ENCODE data around the gene ANKMY2.
"Not testable (repeated sequence)": the region's sequence is repeated elsewhere in the genome, so short reads cannot be mapped to it uniquely, and the experiment has no call there.

The ANKMY2 gene

DNA sequence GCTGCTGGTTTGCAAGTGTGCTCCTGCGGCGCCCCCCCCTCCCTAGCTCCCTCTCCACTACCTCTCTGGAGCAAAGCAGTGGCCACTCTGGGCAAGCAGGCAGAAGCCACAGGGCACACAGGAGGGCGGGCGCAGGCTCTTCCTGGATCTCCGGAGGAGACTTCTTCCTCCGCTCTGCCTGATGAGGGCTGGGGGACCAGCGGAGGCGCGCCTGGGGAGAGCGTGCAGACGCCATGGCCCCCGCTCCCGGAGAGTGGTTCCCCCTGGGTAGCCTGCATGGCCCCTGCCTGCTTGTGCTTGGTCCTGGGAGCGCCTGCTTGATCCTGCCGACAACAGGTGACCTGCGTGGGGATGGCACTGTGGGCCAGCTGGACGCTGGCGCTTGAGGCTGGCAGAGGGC is 29.0 kb downstream of the ANKMY2 start:
- no peak for DNase-seq

DNA sequence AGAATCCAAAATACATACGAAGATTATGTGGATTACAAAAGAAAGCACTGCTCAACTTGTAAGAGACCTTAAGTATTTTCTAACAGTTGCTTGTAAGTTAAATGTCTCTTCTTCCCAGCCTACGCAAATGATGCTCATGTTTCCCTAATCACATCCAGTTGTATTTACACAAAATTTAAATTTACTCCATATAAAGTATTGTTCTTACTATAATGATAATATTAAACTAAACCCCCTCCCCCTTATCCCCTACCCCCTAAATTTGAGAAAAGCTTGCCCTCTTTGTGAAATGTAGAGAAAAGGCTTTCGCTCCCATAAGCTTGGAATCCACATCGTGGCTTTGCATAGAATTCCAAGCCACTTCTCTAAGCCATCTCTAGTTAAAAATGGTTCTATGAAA is 29.4 kb downstream of the ANKMY2 start:
- DNase-seq: no peak

DNA sequence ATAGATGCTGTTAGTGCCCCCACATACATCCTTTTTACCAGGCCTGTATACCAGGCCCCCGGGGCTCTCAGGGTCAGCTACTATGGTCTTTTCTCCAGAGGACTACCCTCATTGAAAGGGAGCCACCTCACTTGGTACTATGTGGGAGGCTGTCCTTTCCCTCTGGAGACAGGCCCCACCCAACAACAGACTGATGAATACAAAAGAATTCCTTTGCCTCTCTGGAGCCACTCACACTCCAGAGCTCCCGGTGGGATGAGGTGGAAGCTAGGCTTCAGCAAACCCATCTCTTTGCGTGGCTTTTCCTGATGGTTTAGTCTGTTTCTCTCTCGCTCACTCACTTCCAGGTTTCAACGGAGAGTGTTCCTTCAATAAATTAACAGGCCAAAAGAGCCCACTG is 30.3 kb downstream of the ANKMY2 start:
- DNase-seq: no peak

DNA sequence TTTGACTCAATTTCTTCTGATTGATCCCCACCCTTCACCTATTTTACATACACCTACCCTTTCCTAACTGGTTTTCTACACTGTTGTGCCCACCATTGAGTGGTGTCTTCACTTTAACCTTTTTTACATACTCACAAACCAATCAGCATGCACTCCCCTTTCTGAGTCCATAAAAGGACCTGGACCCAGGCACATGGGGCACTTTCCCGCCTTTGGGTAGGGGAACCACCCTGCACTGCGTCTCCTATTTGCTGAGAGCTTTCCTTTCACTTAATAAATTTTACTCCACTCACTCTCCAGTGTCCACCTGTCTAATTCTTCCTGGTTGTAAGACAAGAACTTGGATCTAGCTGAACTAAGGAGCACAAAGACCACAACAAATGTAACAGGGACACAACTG is 33.8 kb downstream of the ANKMY2 start:
- no peak for DNase-seq

DNA sequence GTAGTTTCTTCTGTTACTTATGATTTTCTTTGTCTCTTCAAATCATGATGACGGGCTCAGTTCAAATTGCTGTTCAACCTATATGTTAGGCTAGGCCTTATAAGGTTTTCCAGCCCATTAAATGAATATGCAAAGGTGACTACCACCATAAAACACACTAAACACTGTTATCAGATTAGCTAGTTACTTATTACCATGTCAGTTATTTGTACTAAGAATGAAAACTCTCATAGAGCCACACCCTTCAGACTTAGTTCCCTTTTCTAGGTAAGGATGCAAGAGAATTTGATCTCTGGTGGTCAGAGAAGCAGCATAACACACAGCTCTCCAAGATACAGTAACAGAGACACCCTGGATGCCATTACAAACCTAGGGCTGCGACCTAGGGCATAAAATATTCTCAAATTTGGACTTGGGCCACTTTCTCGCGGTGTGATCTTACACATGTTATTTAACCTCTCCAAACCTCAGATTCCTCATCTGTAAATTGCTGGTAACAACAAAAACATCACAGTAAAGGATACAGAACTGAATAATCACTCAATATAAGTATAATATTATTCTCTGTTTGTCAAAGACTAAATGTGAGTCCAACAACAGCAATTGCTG is 35.6 kb downstream of the ANKMY2 start:
- DNase-seq: no peak

DNA sequence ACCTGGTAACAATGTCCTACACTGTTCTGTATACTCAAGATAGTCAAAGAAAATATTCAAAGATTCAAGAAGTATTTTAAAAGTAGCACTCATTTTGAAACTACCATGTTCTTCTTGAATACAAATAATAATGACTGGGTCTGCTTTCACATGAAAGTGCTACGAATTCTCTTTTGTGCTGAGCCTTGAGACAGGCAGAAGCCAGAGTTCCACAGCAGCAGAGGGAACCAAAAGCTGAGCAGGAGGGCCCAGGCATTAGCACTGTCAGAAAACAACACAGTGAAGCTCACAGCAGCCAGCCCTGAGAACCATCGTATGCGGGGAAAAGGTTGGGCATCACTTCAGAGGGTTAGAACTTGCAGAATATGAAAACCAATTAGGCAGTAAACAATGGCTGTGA is 38.9 kb downstream of the ANKMY2 start:
- no peak for DNase-seq

DNA sequence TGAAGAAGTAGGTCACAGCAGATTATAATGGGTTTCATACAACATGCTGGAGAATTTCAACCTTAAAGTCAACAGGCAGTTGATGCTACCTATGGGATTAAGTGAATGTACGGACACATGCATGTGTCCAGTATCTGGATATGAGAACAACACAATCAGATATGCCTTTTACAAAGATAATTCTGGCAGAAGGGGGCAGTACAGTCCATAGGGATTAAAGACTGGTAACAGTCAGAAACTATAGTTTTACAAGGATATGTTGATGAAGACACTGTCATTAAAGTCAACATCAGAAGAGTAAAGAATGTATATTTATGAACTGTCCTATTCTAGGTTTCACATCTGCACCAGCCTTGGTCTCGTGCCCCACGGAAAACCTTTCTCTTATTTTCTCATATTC is 41.5 kb downstream of the ANKMY2 start:
- no peak for DNase-seq

DNA sequence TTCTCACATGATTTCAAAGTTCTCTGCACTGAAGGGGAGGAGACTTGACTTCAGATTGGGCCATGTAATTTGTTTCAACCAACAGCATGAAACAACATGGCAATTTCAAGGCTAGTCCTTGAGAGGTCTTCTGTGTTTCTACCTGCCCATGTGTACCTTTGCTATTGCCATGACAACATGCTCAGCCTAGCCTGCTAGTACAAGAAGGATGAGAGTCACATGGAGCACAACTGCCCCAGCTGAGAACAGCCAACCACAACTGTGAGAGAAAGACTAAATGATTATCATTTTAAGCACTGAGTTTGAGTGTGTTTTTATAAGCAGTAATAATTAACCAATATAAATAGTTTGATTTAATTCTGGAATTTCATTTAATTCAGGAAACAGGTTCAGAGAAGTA is 41.9 kb downstream of the ANKMY2 start:
- no peak for DNase-seq

DNA sequence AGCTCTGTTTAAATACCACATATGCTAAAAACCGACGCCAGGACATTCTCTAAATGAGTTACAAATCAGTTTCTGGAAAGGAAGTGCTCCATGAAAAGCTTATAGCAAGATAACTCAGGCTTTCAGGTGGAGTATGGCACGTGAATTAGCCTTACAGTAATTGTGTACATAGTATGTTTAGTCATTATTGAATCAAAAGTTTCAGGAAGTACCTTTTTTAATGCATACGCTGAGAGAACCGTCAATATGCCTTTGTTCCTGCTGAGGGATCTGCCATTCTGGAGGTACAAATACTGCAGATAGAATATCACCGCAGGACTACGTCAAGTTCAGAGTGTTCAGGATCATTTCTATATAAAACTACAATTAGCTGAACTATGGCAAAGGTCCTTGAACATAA is 45.7 kb downstream of the ANKMY2 start:
- no peak for DNase-seq

DNA sequence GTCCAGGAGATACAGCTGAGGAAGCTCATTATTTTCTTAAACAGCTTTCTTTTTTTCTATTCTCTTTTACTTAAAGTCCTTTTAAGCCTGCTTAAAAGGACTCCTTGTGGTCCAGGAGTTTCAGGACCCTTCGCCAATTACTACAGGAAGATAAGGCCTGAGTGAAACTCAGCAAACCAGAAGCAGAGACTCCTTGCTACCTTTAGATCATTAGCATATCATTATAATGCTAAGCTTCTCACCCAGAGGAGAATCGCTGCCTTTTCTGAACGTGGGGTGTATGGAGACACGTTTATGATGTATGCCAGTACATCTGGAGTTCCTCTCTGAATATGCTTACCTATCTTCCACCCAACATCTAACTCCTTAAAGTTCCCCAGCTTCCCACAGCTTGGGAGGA is 47.5 kb downstream of the ANKMY2 start:
- DNase-seq: no peak

DNA sequence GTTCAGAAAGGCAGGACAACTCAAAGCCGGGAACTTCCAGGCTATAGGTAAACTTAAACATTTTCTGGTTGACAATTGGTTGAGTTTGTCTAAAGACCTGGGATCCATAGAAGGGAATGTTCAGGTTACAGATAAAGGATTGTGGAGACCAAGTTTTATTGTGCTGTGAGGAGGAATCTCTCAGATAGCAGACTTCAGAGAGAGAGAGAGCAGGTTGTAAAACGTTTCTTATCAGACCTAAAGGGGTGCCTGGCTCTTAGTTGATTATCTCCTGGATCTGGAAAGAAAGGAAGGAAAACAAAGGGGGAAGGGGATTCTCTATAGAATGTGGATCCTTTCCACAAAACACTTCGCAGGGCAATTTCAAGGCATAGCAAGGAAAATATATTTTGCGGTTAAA is 50.0 kb downstream of the ANKMY2 start:
- not testable (repeated sequence) for DNase-seq

DNA sequence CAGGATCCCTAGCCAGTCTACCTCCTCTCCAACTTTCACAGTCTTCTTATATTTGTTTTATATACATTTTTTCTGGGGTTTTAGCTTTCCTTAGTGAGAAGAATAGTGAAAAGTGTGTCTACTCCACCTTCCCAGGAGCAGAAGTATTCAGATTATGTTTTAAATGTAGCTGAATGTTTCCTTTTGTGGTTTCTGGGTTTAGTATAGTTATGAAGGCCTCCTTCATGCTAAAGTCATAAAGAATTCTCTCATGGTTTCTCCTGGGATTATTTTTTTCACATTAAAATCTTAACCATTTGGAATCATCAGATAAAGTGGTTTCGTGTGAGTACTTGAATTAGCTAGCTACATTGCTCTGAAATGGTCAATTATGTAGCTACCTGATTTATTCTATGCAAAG is 50.9 kb downstream of the ANKMY2 start:
- no peak for DNase-seq

DNA sequence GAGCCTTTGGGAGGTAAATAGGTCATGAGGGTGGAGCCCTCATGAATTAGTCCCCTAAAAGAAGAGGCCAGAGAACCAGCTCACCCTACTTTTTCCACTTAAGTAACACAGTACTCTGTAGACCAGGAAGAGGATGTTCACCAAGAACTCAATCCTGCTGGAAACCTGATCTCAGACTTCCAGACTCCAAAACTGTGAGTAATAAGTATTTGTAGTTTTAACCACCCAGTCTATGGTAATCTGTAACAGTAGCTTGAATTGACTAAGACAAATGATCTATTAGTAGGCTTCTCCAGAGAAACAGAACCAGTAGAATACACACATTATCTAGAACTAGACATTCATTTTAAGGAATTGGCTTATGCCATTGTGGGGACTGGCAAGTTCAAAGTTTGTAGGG is 51.5 kb downstream of the ANKMY2 start:
- no peak for DNase-seq

DNA sequence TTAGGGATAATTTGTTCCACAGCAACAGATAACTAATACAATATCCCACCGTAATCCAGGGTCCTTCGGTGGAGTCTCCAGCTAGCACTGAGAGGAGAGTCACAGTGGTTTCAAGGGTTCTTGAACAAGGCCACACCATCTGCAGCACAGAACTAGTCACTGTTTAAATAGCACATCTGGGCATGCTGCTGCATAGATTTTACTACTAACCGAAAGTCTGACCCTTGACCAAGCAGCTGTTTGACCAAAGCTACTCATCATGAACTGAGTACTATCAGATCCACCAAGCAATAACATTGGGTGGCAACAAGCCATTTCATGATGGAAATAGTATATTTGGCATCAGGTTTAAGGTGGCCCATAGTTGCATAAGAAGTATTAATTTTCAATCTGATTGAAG is 53.2 kb downstream of the ANKMY2 start:
- no peak for DNase-seq

DNA sequence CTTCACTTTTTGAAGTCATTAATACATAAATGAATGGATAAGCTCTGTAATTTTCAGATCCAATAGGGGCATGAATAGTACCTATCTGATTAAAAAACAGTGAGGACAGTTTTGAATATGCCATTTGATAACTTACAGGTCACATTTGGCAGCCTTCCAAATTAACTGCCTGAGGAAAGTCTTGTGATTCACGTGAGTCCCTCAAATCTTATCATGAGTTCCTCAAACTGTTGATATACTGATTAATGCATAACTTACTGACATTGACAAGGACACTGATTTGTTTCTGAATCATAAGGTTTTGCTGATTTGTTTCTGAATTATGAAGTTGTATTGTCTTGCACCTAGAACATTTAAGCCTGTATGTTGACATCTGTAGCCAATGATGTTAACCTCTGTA is 55.1 kb downstream of the ANKMY2 start:
- DNase-seq: no peak

DNA sequence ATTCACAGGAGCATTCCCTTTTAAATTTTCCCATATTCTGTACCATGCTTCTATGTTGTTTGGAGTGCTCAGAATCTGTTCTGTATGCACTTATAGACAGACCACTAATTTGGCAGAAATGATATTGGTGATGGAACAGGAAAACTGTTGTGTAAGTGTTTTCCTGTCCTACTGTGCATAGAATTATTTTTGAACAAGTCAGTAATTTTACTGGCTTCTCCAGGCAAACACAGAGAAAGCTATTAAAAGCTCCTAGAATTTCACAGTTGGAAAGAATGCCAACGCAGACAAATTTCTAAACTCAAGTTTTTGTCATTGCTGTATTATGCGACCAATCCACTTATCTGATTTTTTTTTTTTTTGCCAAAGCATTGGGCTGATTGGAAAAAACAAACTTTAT is 55.7 kb downstream of the ANKMY2 start:
- DNase-seq: no peak

DNA sequence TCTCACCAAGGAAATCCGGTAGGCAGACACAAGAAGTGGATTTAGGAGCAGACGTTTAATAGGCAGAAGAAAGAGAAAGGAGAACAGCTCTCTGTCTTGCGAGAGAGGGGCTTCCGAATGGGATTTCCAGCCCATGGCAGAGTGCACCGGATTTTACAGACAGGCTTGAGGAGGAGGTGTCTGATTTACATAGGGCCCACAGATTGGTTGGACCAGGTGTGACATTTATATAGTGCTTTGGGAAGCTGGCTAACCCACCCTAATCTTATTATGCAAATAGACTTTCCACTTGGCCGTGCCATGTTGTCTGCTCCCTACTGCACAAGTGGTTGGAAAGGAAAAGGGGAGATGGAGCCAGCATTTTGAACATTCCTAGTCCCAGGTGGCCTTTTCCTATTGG is 57.8 kb downstream of the ANKMY2 start:
- no peak for DNase-seq

DNA sequence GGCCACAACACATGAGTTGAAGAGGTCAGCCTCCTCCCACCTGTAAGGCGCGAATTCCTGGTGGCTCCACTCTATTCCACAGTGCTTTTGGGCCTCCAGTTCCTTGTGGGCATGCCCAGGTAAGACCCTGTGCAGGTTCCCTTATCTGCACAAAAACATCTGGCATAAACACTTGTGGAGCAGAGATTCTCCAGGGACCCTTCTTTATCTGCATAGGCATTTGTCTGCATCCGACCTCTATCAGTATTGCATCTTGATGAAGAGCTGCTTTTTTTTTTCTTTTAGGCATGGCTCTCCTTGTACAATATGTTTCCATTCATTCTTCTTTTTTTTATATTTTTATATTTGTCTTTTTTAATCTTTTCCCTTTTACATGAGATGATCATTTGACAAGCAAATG is 58.4 kb downstream of the ANKMY2 start:
- DNase-seq: no peak

DNA sequence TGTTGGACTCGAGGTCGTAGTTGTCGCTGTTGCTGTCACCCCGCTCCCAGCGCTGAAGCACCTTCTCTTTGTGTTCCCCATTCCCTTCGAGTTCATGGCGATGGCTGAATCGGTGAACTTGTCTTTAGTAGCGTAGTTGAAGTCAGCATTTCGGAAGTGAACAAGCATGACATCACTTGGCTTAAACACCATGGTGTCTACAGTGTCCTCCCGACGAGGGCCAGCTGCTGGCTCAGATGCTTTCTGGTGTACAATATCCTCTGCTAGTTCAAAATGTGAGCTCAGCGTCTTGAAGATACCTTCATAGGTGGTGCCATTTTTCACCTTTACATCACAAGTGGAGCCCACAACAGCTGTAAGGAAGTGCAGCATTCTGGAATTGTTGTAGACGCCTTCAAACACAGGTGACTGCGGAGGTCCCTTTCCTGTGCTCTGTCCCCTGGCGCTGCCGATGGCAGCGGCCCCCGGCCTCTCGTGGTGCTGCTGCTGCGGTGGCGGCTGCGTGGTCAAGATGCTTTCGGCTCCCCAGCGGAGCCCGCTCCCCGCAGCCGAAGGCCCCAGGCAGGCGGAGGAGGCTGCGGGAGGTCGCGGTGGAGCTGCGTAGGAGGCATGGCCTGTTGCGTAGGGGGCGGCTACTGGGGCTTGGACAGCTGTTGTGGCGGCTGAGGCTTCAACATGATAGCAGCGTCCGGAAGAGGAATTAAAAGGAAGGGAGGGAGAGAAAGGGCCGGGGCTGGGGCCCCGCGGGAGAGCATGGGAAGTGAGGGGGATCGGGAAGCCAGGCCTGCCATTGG is 59.3 kb downstream of the ANKMY2 start:
- DNase-seq: no peak

DNA sequence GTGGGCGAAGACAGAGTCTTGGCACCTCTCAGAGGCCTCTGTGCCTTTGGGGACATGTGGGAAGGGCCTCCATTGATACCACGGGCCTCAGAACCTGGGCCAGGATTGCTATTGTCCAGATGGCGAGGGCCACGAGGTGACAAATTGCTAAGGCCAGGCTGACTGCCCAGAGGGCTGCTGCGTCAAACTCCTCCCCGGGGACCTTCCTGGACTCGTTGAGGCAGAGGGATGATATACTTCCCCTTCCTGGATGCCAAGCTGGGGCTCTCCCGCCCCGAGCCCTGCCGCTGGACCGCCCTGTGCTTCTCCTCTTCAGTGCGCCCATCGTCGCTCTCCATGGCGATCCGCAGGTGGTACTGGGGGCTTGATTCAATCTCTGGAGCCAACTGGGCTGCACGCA is 60.0 kb downstream of the ANKMY2 start:
- no peak for DNase-seq

DNA sequence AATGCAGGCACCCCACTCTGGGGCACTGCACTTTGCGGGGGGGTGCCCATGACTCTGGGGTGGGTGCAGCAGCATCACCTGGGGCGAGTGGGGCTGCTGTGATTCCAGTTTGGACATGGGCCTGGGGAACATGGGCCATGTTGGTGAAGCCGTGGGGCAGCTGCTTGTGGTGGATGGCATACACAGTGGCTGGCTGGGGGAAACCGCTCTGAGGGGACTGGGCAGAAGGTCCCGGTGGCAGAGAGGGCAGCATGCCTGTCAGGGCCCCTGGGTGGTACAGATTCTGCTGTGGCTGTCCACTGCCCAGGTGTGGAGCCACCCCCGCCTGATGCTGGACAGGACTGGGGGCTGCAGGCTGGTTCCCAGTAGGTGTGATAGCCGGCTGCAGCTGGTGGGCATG is 61.7 kb downstream of the ANKMY2 start:
- no peak for DNase-seq

DNA sequence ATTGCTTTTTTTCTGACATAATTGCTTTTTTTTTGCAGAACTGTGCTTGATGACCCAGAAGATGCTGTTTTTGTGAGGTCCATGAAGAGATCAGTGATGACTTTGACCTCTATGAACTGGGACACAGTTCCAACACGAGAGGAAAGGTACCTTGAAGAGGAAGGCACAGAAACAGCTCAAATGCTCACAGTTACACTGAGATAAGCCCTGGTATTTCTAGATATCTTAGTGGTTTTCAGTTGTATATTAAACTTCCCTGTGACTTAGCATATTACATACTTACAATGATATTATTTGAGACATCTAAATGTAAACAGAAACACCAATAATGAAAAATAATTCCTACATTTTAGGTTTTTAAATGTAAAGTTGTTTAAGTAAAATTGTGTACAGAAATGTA is 64.3 kb downstream of the ANKMY2 start:
- no peak for DNase-seq

DNA sequence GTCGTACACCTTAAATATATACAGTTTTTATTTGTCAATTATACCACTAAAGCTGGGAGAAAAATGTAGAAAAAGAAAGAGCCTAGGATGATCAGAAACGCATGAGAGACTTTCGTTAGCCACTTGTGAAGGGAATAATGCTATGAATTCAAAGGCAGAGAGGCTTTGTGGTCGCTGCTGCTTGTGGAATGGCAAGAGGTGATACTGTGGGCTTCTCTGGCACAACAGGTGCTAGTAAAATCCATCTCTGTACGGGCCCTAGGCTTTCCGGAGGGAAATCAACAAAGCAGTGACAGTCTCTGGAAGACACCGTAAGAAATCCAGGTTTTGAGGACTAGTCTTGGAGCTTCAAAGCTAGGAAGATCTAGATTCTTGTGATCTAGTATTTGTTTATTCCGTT is 66.3 kb downstream of the ANKMY2 start:
- DNase-seq: no peak

DNA sequence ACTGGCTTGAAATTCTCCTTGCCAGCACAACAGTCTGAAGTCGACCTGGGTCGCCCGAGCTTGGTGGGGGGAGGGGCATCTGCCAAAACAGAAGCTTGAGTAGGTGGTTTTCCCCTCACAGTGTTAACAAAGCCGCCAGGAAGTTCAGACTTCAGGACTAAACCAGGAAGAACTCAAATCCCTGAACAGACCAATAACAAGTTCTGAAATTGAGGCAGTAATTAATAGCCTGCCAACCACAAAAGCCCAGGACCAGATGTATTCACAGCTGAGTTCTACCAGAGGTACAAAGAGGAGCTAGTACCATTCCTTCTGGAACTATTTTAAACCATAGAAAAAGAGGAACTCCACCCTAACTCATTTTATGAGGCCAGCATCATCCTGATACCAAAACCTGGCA is 73.6 kb downstream of the ANKMY2 start:
- no peak for DNase-seq

DNA sequence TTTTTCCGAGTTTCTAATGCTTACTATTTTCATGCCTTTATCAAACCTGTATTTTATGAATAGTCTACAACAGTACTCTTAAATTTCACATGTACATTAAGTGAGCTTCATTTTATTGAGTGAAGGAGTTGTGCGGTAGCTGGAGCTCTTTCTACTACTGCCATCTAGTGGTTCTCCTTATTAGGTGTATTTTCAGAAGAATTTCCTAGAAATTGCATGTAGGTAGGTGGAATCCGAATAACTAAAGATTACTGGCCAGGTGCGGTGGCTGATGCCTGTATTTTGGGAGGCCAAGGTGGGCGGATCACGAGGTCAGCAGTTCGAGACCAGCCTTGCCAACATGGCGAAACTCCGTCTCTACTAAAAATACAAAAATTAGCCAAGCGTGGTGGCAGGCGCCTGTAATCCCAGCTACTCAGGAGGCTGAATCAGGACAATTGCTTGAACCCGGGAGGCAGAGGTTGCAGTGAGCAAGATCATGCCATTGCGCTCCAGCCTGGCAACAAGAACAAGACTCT is 80.6 kb downstream of the ANKMY2 start:
- peak; percentile 31 for DNase-seq
